Esophagus squamous epithelium (tissue), 4 donors: Measurements from ENCODE around the gene RGS17.

Experiments
- POLR2A ChIP-seq, 4 donors: fragments of 450-650 bp; IDR thresholded peaks; one replicate each; pipeline ENCODE4 v1.6.1; 2017; ENCODE audit warnings: antibody characterized with exemption in 4 of 4, mild to moderate bottlenecking in 4 of 4, moderate library complexity in 3 of 4
- TF ChIP-seq, protein P1 (sequence below), 6 experiments: fragments of 450-650 bp in 4 of 6; fragments of 200-600 bp in 2 of 6; sonication (generic) in 2 of 6; IDR thresholded peaks; one replicate each; pipeline ENCODE4 v1.5.1; 2016 to 2019; ENCODE audit warnings: antibody characterized with exemption in 6 of 6, mild to moderate bottlenecking in 4 of 6, moderate library complexity in 4 of 6

DNA sequence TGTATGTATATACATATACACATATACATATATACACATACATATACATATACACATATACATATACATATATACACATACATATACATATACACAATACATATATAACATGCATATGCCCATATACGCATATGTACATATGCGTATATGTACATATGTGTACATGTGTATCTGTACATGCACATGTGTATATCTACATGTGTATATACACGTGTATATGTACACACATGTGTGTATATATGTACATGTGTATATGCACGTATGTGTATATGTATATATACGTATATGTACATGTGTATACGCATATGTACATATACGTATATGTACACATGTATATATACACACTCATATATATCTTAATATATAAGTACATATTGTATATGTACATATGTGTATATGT is 60.3 kb downstream of the RGS17 start:
- TF ChIP-seq, protein P1, sequence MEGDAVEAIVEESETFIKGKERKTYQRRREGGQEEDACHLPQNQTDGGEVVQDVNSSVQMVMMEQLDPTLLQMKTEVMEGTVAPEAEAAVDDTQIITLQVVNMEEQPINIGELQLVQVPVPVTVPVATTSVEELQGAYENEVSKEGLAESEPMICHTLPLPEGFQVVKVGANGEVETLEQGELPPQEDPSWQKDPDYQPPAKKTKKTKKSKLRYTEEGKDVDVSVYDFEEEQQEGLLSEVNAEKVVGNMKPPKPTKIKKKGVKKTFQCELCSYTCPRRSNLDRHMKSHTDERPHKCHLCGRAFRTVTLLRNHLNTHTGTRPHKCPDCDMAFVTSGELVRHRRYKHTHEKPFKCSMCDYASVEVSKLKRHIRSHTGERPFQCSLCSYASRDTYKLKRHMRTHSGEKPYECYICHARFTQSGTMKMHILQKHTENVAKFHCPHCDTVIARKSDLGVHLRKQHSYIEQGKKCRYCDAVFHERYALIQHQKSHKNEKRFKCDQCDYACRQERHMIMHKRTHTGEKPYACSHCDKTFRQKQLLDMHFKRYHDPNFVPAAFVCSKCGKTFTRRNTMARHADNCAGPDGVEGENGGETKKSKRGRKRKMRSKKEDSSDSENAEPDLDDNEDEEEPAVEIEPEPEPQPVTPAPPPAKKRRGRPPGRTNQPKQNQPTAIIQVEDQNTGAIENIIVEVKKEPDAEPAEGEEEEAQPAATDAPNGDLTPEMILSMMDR (IDR thresholded peaks at IDR 0.05), result no peak
- no peak for TF ChIP-seq POLR2A (IDR thresholded peaks at IDR 0.05)
